ENCODE measurements around the gene BCL2.

Gene BCL2

DNA sequence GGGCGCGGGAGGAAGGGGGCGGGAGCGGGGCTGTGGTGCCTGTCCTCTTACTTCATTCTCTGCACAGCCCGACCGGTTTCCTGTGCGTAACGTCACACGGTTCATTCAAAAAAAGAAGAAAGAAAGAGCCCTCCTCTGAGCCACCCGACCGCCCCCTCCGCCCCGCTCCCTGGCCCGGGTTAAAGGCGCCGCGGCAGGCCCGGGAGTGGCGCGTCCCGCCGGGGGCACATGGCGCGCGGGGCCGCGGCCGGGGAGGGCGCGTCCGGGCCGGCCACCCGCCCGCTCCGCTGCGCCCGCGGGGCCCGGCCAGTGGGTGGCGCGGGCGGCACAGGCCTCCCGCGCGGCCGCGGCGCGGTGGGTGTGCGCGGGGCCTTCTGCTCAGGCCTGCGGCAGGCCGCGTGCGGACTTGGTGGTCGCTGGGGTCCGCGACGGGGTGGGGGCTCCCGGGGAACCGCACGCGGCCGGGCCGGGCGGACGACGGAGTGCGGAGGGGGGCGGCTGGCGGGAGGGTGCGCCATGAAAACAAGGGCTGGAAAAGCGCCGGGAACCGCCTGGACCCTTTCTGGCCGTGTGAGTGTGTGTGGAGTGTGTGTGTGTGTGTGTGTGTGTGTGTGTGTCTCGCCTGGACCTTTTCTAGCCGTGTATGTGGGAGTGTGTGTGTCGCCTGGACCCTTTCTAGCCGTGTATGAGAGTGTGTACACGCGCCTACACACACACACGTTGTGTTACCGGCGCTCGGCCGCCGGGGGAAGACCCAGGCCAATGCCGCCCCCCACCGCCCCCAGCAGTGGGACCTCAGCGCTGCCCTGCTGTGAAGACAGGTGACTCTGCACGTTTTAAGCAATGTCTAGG lies 780 bp upstream of the BCL2 start (continued):
- no peak for TF ChIP-seq ARNTL (CRISPR knock-in tag; IDR thresholded peaks at IDR 0.05; ENCODE audit: borderline replicate concordance, low read depth)

DNA sequence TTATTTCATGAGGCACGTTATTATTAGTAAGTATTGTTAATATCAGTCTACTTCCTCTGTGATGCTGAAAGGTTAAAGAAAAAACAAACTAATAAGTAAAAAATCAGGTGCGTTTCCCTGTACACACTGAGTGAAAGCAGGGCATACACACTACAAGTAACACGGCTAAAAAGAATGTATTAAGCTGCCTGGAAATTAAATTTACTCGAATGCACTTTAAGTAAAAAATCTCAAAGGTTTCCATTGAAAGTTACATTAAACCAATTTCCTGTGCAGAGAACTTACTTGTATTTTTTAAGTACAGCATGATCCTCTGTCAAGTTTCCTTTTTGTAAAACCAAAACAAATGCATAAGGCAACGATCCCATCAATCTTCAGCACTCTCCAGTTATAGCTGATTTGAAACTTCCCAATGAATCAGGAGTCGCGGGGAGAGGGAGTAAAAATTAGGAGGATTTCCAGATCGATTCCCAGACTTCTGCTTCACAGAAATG lies 633 bp downstream of the BCL2 start:
- ATAC-seq: no peak
- TF ChIP-seq, protein P1, sequence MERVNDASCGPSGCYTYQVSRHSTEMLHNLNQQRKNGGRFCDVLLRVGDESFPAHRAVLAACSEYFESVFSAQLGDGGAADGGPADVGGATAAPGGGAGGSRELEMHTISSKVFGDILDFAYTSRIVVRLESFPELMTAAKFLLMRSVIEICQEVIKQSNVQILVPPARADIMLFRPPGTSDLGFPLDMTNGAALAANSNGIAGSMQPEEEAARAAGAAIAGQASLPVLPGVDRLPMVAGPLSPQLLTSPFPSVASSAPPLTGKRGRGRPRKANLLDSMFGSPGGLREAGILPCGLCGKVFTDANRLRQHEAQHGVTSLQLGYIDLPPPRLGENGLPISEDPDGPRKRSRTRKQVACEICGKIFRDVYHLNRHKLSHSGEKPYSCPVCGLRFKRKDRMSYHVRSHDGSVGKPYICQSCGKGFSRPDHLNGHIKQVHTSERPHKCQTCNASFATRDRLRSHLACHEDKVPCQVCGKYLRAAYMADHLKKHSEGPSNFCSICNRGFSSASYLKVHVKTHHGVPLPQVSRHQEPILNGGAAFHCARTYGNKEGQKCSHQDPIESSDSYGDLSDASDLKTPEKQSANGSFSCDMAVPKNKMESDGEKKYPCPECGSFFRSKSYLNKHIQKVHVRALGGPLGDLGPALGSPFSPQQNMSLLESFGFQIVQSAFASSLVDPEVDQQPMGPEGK (CRISPR knock-in tag; IDR thresholded peaks at IDR 0.05; ENCODE audit: borderline replicate concordance): no peak
- TF ChIP-seq PPARA (CRISPR knock-in tag; IDR thresholded peaks at IDR 0.05; ENCODE audit: borderline replicate concordance) (no peak), ZC3H10 (CRISPR knock-in tag; IDR thresholded peaks at IDR 0.05) (no peak), ZNF70 (CRISPR knock-in tag; IDR thresholded peaks at IDR 0.05) (no peak), RARB (CRISPR knock-in tag; IDR thresholded peaks at IDR 0.05) (no peak), ESRRG (CRISPR knock-in tag; IDR thresholded peaks at IDR 0.05) (no peak), ZFP30 (CRISPR knock-in tag; IDR thresholded peaks at IDR 0.05) (no peak), TCF4 (CRISPR knock-in tag; IDR thresholded peaks at IDR 0.05; ENCODE audit: borderline replicate concordance) (no peak), TOX (CRISPR knock-in tag; IDR thresholded peaks at IDR 0.05; ENCODE audit: borderline replicate concordance) (no peak), ZNF565 (CRISPR knock-in tag; conservative IDR thresholded peaks at IDR 0.05; ENCODE audit: low read depth) (no peak)
- TF ChIP-seq, protein P2, sequence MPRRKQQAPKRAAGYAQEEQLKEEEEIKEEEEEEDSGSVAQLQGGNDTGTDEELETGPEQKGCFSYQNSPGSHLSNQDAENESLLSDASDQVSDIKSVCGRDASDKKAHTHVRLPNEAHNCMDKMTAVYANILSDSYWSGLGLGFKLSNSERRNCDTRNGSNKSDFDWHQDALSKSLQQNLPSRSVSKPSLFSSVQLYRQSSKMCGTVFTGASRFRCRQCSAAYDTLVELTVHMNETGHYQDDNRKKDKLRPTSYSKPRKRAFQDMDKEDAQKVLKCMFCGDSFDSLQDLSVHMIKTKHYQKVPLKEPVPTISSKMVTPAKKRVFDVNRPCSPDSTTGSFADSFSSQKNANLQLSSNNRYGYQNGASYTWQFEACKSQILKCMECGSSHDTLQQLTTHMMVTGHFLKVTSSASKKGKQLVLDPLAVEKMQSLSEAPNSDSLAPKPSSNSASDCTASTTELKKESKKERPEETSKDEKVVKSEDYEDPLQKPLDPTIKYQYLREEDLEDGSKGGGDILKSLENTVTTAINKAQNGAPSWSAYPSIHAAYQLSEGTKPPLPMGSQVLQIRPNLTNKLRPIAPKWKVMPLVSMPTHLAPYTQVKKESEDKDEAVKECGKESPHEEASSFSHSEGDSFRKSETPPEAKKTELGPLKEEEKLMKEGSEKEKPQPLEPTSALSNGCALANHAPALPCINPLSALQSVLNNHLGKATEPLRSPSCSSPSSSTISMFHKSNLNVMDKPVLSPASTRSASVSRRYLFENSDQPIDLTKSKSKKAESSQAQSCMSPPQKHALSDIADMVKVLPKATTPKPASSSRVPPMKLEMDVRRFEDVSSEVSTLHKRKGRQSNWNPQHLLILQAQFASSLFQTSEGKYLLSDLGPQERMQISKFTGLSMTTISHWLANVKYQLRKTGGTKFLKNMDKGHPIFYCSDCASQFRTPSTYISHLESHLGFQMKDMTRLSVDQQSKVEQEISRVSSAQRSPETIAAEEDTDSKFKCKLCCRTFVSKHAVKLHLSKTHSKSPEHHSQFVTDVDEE (CRISPR knock-in tag; IDR thresholded peaks at IDR 0.05): no peak
- TF ChIP-seq, protein P3, sequence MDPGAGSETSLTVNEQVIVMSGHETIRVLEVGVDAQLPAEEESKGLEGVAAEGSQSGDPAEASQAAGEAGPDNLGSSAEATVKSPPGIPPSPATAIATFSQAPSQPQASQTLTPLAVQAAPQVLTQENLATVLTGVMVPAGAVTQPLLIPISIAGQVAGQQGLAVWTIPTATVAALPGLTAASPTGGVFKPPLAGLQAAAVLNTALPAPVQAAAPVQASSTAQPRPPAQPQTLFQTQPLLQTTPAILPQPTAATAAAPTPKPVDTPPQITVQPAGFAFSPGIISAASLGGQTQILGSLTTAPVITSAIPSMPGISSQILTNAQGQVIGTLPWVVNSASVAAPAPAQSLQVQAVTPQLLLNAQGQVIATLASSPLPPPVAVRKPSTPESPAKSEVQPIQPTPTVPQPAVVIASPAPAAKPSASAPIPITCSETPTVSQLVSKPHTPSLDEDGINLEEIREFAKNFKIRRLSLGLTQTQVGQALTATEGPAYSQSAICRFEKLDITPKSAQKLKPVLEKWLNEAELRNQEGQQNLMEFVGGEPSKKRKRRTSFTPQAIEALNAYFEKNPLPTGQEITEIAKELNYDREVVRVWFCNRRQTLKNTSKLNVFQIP (CRISPR knock-in tag; IDR thresholded peaks at IDR 0.05; ENCODE audit: borderline replicate concordance, low read depth): no peak
- TF ChIP-seq, protein P4, sequence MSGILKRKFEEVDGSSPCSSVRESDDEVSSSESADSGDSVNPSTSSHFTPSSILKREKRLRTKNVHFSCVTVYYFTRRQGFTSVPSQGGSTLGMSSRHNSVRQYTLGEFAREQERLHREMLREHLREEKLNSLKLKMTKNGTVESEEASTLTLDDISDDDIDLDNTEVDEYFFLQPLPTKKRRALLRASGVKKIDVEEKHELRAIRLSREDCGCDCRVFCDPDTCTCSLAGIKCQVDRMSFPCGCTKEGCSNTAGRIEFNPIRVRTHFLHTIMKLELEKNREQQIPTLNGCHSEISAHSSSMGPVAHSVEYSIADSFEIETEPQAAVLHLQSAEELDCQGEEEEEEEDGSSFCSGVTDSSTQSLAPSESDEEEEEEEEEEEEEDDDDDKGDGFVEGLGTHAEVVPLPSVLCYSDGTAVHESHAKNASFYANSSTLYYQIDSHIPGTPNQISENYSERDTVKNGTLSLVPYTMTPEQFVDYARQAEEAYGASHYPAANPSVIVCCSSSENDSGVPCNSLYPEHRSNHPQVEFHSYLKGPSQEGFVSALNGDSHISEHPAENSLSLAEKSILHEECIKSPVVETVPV (CRISPR knock-in tag; IDR thresholded peaks at IDR 0.05): no peak

DNA sequence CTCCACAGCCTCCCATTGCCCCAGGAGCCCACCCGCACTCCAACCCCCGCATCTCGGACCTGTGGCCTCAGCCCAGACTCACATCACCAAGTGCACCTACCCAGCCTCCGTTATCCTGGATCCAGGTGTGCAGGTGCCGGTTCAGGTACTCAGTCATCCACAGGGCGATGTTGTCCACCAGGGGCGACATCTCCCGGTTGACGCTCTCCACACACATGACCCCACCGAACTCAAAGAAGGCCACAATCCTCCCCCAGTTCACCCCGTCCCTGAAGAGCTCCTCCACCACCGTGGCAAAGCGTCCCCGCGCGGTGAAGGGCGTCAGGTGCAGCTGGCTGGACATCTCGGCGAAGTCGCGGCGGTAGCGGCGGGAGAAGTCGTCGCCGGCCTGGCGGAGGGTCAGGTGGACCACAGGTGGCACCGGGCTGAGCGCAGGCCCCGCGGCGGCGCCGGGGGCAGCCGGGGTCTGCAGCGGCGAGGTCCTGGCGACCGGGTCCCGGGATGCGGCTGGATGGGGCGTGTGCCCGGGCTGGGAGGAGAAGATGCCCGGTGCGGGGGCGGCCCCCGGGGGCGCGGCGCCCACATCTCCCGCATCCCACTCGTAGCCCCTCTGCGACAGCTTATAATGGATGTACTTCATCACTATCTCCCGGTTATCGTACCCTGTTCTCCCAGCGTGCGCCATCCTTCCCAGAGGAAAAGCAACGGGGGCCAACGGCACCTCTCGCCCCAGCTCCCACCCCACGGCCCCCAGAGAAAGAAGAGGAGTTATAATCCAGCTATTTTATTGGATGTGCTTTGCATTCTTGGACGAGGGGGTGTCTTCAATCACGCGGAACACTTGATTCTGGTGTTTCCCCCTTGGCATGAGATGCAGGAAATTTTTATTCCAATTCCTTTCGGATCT lies 1.3 kb downstream of the BCL2 start:
- peak; percentile 37 for ATAC-seq
- TF ChIP-seq, protein P4 (CRISPR knock-in tag; IDR thresholded peaks at IDR 0.05): no peak
- TF ChIP-seq ZC3H10 (CRISPR knock-in tag; IDR thresholded peaks at IDR 0.05) (no peak), TOX (CRISPR knock-in tag; IDR thresholded peaks at IDR 0.05; ENCODE audit: borderline replicate concordance) (no peak), ARNTL (CRISPR knock-in tag; IDR thresholded peaks at IDR 0.05; ENCODE audit: borderline replicate concordance, low read depth) (no peak), PPARA (CRISPR knock-in tag; IDR thresholded peaks at IDR 0.05; ENCODE audit: borderline replicate concordance) (no peak), RARB (CRISPR knock-in tag; IDR thresholded peaks at IDR 0.05) (no peak), ZNF70 (CRISPR knock-in tag; IDR thresholded peaks at IDR 0.05) (no peak), ZNF565 (CRISPR knock-in tag; conservative IDR thresholded peaks at IDR 0.05; ENCODE audit: low read depth) (no peak), OSR1 (CRISPR knock-in tag; IDR thresholded peaks at IDR 0.05) (no peak), ZFP3 (CRISPR knock-in tag; IDR thresholded peaks at IDR 0.05) (no peak), SNAI2 (CRISPR knock-in tag; IDR thresholded peaks at IDR 0.05) (no peak)
- TF ChIP-seq, protein P2 (CRISPR knock-in tag; IDR thresholded peaks at IDR 0.05): no peak
- TF ChIP-seq, protein P5, sequence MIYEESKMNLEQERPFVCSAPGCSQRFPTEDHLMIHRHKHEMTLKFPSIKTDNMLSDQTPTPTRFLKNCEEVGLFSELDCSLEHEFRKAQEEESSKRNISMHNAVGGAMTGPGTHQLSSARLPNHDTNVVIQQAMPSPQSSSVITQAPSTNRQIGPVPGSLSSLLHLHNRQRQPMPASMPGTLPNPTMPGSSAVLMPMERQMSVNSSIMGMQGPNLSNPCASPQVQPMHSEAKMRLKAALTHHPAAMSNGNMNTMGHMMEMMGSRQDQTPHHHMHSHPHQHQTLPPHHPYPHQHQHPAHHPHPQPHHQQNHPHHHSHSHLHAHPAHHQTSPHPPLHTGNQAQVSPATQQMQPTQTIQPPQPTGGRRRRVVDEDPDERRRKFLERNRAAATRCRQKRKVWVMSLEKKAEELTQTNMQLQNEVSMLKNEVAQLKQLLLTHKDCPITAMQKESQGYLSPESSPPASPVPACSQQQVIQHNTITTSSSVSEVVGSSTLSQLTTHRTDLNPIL (CRISPR knock-in tag; IDR thresholded peaks at IDR 0.05; ENCODE audit: low read depth): no peak

Measured in SK-N-SH treated with all-trans-retinoic acid at 6 μM for 48 hours (cell line).